SK-N-SH (cell line): Measurements from ENCODE around the gene FKBP5. TPM values are rescaled to one million over a fixed set of nuclear protein-coding genes. Genes with fewer than 3 reads are reported as not detected.
"Not testable (repeated sequence)": the region's sequence is repeated elsewhere in the genome, so short reads cannot be mapped to it uniquely, and the experiment has no call there.

Experiments
- CTCF ChIA-PET: fragments of 300-600, 350-600 bp; formaldehyde crosslinking; extraction: SDS; loops from one replicate; lab custom pipeline; 2021; lab: Yijun Ruan, JAX
- POLR2A ChIA-PET: fragments of 350-600 bp; sonication (Branson Sonifier 250); formaldehyde crosslinking; extraction: SDS; loops from one replicate; lab custom pipeline; 2020; ENCODE audit warnings: antibody characterized with exemption, inconsistent platforms; lab: Yijun Ruan, JAX
- DNase-seq: peaks from one replicate; pipeline ENCODE4 v3.0.0; 2012
- H2AFZ ChIP-seq: fragments of 200-600 bp; sonication (generic); 2 replicates; pipeline ENCODE4 v1.8.1; 2016; ENCODE audit warnings: antibody characterized with exemption, mild to moderate bottlenecking, low read depth
- H3F3A ChIP-seq: fragments of 200-600 bp; sonication (generic); replicated peaks from 2 replicates; pipeline ENCODE3; 2016; ENCODE audit warnings: antibody characterized with exemption, mild to moderate bottlenecking; ENCODE audit not compliant: insufficient read depth
- H3K27ac ChIP-seq, 2 experiments: fragments of 200-500 bp in 1 of 2; fragments of 200-600 bp in 1 of 2; sonication (Bioruptor generic) in 1 of 2; sonication (generic), shearing (Covaris generic) in 1 of 2; 2 replicates each; pipeline versions ENCODE4 v1.5.1 to v1.6.1; 2014 to 2016; ENCODE audit warnings: low read depth in 2 of 2, inconsistent platforms in 1 of 2, low read length in 1 of 2, mild to moderate bottlenecking in 1 of 2, mixed read lengths in 1 of 2
- H3K27me3 ChIP-seq: fragments of 200-600 bp; sonication (generic), shearing (Covaris generic); 2 replicates; pipeline ENCODE4 v1.6.1; 2016; ENCODE audit warnings: mixed run types; ENCODE audit not compliant: insufficient read depth
- H3K36me3 ChIP-seq, 2 experiments: fragments of 200-500 bp in 1 of 2; fragments of 200-600 bp in 1 of 2; sonication (Bioruptor generic) in 1 of 2; sonication (generic) in 1 of 2; replicated peaks in 1 of 2; 2 replicates each; pipeline versions ENCODE3 to v1.5.1; 2014 to 2016; ENCODE audit warnings: low read length in 1 of 2, mild to moderate bottlenecking in 1 of 2; ENCODE audit not compliant: insufficient read depth in 2 of 2, control insufficient read depth in 1 of 2
- H3K4me1 ChIP-seq, 2 experiments: fragments of 200-500 bp in 1 of 2; fragments of 200-600 bp in 1 of 2; sonication (Bioruptor generic) in 1 of 2; sonication (generic), shearing (Covaris generic) in 1 of 2; 2 replicates each; pipeline versions ENCODE4 v1.5.1 to v1.6.1; 2014 to 2016; ENCODE audit warnings: low read depth in 1 of 2, low read length in 1 of 2, mixed run types in 1 of 2; ENCODE audit not compliant: insufficient read depth in 2 of 2, control insufficient read depth in 1 of 2
- H3K4me2 ChIP-seq: fragments of 200-600 bp; sonication (generic), shearing (Covaris generic); 2 replicates; pipeline ENCODE4 v1.6.1; 2017; ENCODE audit warnings: mixed run types
- H3K4me3 ChIP-seq, 2 experiments: fragments of 200-500 bp in 1 of 2; fragments of 200-600 bp in 1 of 2; sonication (Bioruptor generic) in 1 of 2; sonication (generic), shearing (Covaris generic) in 1 of 2; 2 replicates each; pipeline versions ENCODE4 v1.5.1 to v1.8.1; 2014 to 2016; ENCODE audit warnings: low read depth in 2 of 2, inconsistent platforms in 1 of 2, low read length in 1 of 2, mild to moderate bottlenecking in 1 of 2, mixed read lengths in 1 of 2, moderate library complexity in 1 of 2
- H3K79me2 ChIP-seq: fragments of 200-600 bp; sonication (generic); 2 replicates; pipeline ENCODE4 v1.8.1; 2017; ENCODE audit warnings: mild to moderate bottlenecking; ENCODE audit not compliant: insufficient read depth
- H3K9ac ChIP-seq: fragments of 200-600 bp; sonication (generic); 2 replicates; pipeline ENCODE4 v1.6.1; 2017; ENCODE audit warnings: mixed run types
- H3K9me2 ChIP-seq: fragments of 200-600 bp; sonication (generic); 2 replicates; pipeline ENCODE4 v1.6.1; 2017; ENCODE audit warnings: mixed run types
- H3K9me3 ChIP-seq: fragments of 200-600 bp; sonication (generic); 2 replicates; pipeline ENCODE4 v1.6.1; 2017; ENCODE audit warnings: mixed run types, mild to moderate bottlenecking, moderate library complexity
- H4K20me1 ChIP-seq: fragments of 200-600 bp; sonication (generic); 2 replicates; pipeline ENCODE4 v1.6.1; 2017; ENCODE audit warnings: mild to moderate bottlenecking, mixed run types; ENCODE audit not compliant: insufficient read depth
- FOXJ3 ChIP-seq: sonication (generic); formaldehyde crosslinking; IDR thresholded peaks from 2 replicates; pipeline ENCODE4 v1.5.1; 2020; ENCODE audit warnings: mild to moderate bottlenecking, missing genetic modification reagents
- RXRA ChIP-seq: IDR thresholded peaks from 2 replicates; pipeline ENCODE4 v1.4.0; 2012; ENCODE audit warnings: low read depth, mild to moderate bottlenecking, borderline replicate concordance
- TCF12 ChIP-seq: IDR thresholded peaks from 2 replicates; pipeline ENCODE4 v1.4.0; 2012
- WGBS: methylation state at CpG from one replicate; pipeline ENCODE4 v1.1.6; 2017; ENCODE audit warnings: low lambda C conversion rate; 5-methylcytosine and 5-hydroxymethylcytosine counted together
- polyA plus RNA-seq, 3 experiments: library from polyadenylated mRNA; depleted of rRNA; stranded (reverse); fragments of >200 nt; gene quantifications; 2 replicates each; pipeline ENCODE4 v1.2.3, GENCODE V29; 2012
- TF ChIP-seq, protein P1 (sequence below): IDR thresholded peaks from 2 replicates; pipeline ENCODE4; 2012

The FKBP5 gene
- polyA plus RNA-seq, 1 of the 3 experiments (the other 2 are of a cell fraction), result 5.1 TPM

DNA sequence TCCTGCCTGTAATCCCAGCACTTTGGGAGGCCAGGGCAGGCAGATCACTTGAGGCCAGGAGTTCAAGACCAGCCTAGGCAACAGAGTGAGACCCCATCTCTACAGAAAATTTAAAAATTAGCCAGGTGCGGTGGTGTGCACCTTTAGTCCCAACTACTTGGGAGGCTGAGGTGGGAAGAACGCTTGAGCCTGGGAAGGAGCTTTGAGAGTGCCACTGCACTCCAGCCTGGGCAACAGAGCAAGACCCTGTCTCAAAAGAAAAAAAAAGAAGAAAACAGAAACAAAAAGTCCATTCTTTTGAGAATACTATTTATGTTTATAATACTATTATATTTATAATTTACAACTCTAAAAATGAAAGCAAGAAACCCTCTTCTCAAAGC lies 15.4 kb downstream of the FKBP5 start:
- H4K20me1 ChIP-seq, H3K27ac ChIP-seq, H2AFZ ChIP-seq, H3K4me2 ChIP-seq, DNase-seq, H3K9me3 ChIP-seq, H3K36me3 ChIP-seq, H3K9me2 ChIP-seq, H3K4me3 ChIP-seq, H3K27me3 ChIP-seq, H3K9ac ChIP-seq, POLR2A ChIA-PET: not testable (repeated sequence)
- peaks cover 13% of the 10 kb centered on the region; the same call in 1 of the 2 replicates for H3K79me2 ChIP-seq
- WGBS, result 100% methylated on average over 2 of the region's 2 CpGs
- CTCF ChIA-PET, result interaction anchor here (0.6 to 0.9 kb wide), 3 partner anchors 8 to 117 kb away, joined by 3 read pairs; no protein-coding TSS in a partner anchor
- peaks cover 4 to 23% of the 10 kb centered on the region in 2 experiments; a peak in 3 of 4 replicates for H3K4me1 ChIP-seq
- peaks cover 18% of the 10 kb centered on the region for H3F3A ChIP-seq

DNA sequence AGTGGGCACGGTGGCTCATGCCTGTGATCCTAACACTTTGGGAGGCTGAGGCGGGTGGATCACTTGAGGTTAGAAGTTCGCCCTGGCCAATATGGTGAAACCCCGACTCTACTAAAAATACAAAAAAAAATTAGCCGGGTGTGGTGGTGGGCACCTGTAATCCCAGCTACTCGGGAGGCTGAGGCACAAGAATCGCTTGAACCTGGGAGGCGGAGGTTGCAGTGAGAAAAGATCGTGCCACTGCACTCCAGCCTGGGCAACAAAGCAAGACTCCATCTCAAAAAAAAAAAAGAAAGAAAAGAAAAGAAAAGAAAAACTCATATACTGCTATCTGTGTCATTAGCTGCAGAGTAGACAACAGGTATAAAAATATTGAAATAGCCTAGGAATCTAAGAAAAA lies 18.3 kb downstream of the FKBP5 start:
- Histone ChIP-seq H2AFZ (peak overlapping the region; percentile 92; the same call in 1 of the 2 replicates), H3K27ac (peak overlapping the region in 1 of 2 experiments; percentile 79; a peak in 1 of 4 replicates), H3K79me2 (peaks cover 23% of the 10 kb centered on the region; the same call in 1 of the 2 replicates), H3F3A (peaks cover 18% of the 10 kb centered on the region)
- WGBS, result 94% methylated on average over 9 of the region's 9 CpGs
- H3K4me1 ChIP-seq, H3K9me2 ChIP-seq, H3K4me3 ChIP-seq, H3K9me3 ChIP-seq, H3K4me2 ChIP-seq, DNase-seq, H3K27me3 ChIP-seq, CTCF ChIA-PET, H3K9ac ChIP-seq, H4K20me1 ChIP-seq, H3K36me3 ChIP-seq, POLR2A ChIA-PET: not testable (repeated sequence)

DNA sequence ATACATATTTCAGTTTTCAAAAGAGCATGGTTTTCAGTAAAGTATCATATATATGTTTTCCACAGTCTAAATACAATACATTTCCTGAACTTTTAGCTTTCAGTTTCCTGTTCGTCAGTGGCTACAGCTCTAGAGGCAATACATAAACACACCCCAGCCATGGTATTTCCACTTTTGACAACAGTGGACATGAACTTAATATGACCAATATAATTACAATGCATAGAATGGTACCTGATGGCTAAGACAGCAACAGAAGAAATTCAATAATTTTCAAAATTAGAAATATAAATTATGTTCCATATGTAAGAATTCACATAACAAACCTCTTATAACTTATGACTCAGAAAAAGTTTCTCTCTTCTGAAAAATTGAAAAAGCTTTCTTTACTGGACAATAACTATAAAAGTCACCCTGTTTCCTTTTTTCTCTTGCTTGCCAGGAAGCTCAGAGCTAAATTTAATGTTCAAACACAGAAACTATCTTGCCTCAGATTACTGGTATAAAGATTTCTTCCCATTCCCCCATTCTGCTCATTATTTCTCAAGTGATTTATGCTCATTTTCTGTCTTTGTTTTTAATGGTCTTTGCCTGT lies 19.2 kb downstream of the FKBP5 start:
- ChIA-PET CTCF (interaction anchor here (0.7 kb wide), 1 partner anchor 200 kb away, joined by 3 read pairs; no protein-coding TSS in a partner anchor), POLR2A (no interaction called here)
- Histone ChIP-seq H3K36me3 (no peaks in the 10 kb centered on the region), H3K27me3 (no peaks in the 10 kb centered on the region), H3K9me2 (no peaks in the 10 kb centered on the region), H3F3A (peaks cover 18% of the 10 kb centered on the region), H3K9me3 (no peaks in the 10 kb centered on the region), H3K9ac (peak overlapping the region; percentile 39), H3K4me3 (peak overlapping the region; percentile 2 to 33; a peak in 2 of 4 replicates), H2AFZ (peak overlapping the region; percentile 92), H3K4me1 (peaks cover 0 to 17% of the 10 kb centered on the region in 2 experiments; a peak in 2 of 4 replicates), H3K27ac (peak overlapping the region; percentile 56 to 79; a peak in 3 of 4 replicates), H3K4me2 (peak overlapping the region; percentile 57), H4K20me1 (no peaks in the 10 kb centered on the region), H3K79me2 (peaks cover 32% of the 10 kb centered on the region; the same call in 1 of the 2 replicates)
- 46% methylated on average over 1 of the region's 1 CpG for WGBS
- DNase-seq, result no peak
- no peak for TF ChIP-seq RXRA
- no peak for TF ChIP-seq TCF12

DNA sequence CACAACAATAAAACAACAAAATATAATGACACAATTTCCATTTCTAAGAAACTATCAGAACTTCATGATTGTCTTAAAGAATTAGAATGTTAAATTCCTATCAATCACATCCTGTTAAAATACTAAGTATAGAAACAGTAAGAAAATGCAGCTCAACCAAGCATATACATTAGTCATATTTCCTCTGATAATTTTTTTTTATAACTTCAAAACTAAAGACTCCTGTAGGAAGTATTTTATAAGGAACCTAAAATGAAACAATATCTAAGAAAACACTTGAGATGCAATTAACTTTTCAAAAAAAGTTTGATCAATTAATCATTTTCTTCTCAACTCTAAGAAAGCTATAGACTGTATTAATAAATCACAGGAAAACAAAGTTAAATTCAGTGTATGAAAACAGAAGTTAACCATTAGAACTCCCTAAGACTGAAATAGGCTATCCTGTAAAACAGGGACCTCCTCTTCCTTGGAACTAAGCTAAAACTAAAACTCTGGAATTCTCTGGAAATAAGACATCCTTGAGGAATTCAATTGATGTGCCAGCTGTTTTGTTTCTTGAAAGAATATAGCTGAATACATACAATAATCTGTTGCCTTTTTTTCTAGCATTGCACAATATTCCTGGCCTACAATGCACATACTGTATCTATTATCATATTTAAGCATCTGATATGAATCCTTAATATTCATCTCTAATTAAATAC lies 19.8 kb downstream of the FKBP5 start:
- no peak for TF ChIP-seq FOXJ3 (CRISPR knock-in tag)
- TF ChIP-seq, protein P1, sequence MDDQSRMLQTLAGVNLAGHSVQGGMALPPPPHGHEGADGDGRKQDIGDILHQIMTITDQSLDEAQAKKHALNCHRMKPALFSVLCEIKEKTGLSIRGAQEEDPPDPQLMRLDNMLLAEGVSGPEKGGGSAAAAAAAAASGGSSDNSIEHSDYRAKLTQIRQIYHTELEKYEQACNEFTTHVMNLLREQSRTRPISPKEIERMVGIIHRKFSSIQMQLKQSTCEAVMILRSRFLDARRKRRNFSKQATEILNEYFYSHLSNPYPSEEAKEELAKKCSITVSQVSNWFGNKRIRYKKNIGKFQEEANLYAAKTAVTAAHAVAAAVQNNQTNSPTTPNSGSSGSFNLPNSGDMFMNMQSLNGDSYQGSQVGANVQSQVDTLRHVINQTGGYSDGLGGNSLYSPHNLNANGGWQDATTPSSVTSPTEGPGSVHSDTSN, result peak; percentile 16; the same call in 1 of the 2 replicates
- TF ChIP-seq, all 33 proteins: peak for 1
- CTCF ChIA-PET, result interaction anchor here (0.5 to 1.6 kb wide), 4 partner anchors 8 to 199 kb away, joined by 3 to 4 read pairs (median 4); partner anchors contain the start of gene ARMC12
- peaks cover 33% of the 10 kb centered on the region; the same call in 1 of the 2 replicates for H3K79me2 ChIP-seq
- peak overlapping the region; percentile 56 to 79; a peak in 3 of 4 replicates for H3K27ac ChIP-seq
- POLR2A ChIA-PET, result no interaction called here
- H2AFZ ChIP-seq, result peak overlapping the region; percentile 92
- H3K4me1 ChIP-seq, result peaks cover 0 to 22% of the 10 kb centered on the region in 2 experiments; a peak in 2 of 4 replicates
- DNase-seq, result no peak
- H3F3A ChIP-seq, result peaks cover 15% of the 10 kb centered on the region
- H3K27me3 ChIP-seq, result no peaks in the 10 kb centered on the region
- H3K4me2 ChIP-seq, result peak overlapping the region; percentile 57
- H3K9ac ChIP-seq, result peak overlapping the region; percentile 39
- peak overlapping the region; percentile 2 to 33; a peak in 2 of 4 replicates for H3K4me3 ChIP-seq
- no peaks in the 10 kb centered on the region for H3K9me3 ChIP-seq
- H3K36me3 ChIP-seq, result no peaks in the 10 kb centered on the region
- H4K20me1 ChIP-seq, result no peaks in the 10 kb centered on the region
- no peaks in the 10 kb centered on the region for H3K9me2 ChIP-seq
